ENCODE results near the gene MUC6. TPM values are rescaled to one million over a fixed set of nuclear protein-coding genes. Genes with fewer than 3 reads are reported as not detected.

The MUC6 gene
- total and polyA plus RNA-seq, 2 of the 8 experiments (the other 6 are each of a cell fraction or from before 2014, with no cell fraction given): not detected

GRCh38 chr11:1008803-1009145 is 27.7 kb downstream of the MUC6 start:
- no peaks in the 10 kb centered on the region for H3K9me3 ChIP-seq (ENCODE audit: insufficient read depth in 2 of 2, low read depth in 1 of 2, low read length in 1 of 2)
- no peak overlapping the region for H3K4me3 ChIP-seq (ENCODE audit: extremely low read depth in 1 of 4, insufficient read depth in 2 of 4, low read depth in 3 of 4, low read length in 4 of 4)
- no peaks in the 10 kb centered on the region for H3K79me2 ChIP-seq (ENCODE audit: control insufficient read depth in 1 of 2, insufficient read depth in 2 of 2, low read length in 2 of 2)
- FAIRE-seq (no peak), DNase-seq (ENCODE audit: low read depth in 1 of 2, low spot score in 2 of 2) (no peak)
- H3K36me3 ChIP-seq (ENCODE audit: control insufficient read depth in 2 of 4, insufficient read depth in 4 of 4, low read length in 3 of 4): peaks cover 18 to 38% (median 29%) of the 10 kb centered on the region in 4 experiments
- H3K27ac ChIP-seq (ENCODE audit: low read depth, low read length): no peak overlapping the region
- H2BK5ac ChIP-seq (ENCODE audit: low read depth, low read length): no peak overlapping the region
- WGBS, 2 experiments (ENCODE audit: extremely low coverage in 1 of 2, insufficient coverage in 1 of 2, insufficient read length in 1 of 2, insufficient replicate concordance in 2 of 2, low coverage in 1 of 2, low lambda C conversion rate in 2 of 2, missing lambda C conversion rate in 1 of 2): 91% methylated on average over 11 of the region's 11 CpGs; no CpG with 5 or more reads in 1 of the 2 experiments
- H2BK120ac ChIP-seq (replicated peaks; ENCODE audit: low read depth, low read length): no peak overlapping the region
- H2BK20ac ChIP-seq (ENCODE audit: low read length): no peak overlapping the region
- H2BK15ac ChIP-seq (ENCODE audit: low read length): no peak overlapping the region
- H3K23me2 ChIP-seq (ENCODE audit: low read depth, low read length): no peaks in the 10 kb centered on the region
- H3K27me3 ChIP-seq (replicated peaks in 1 of 4; ENCODE audit: control insufficient read depth in 3 of 4, extremely low read depth in 1 of 4, insufficient read depth in 3 of 4, low read length in 3 of 4): no peaks in the 10 kb centered on the region
- H3K4me1 ChIP-seq (replicated peaks in 1 of 4; ENCODE audit: control insufficient read depth in 3 of 4, insufficient read depth in 4 of 4, low read length in 3 of 4): no peaks in the 10 kb centered on the region
- no peak overlapping the region for H4K5ac ChIP-seq (ENCODE audit: insufficient read length, low read depth, low read length)
- H3K4ac ChIP-seq (replicated peaks; ENCODE audit: insufficient read length, low read depth, low read length): no peak overlapping the region
- H2AFZ ChIP-seq (ENCODE audit: low read length): no peak overlapping the region
- no peak overlapping the region for H3K4me2 ChIP-seq (ENCODE audit: insufficient read depth in 1 of 2, low read depth in 2 of 2, low read length in 2 of 2)
- H3K14ac ChIP-seq (ENCODE audit: insufficient read length): no peak overlapping the region
- H2AK5ac ChIP-seq (ENCODE audit: low read depth, low read length): no peak overlapping the region
- H2BK12ac ChIP-seq (ENCODE audit: low read depth, low read length): no peak overlapping the region
- no peak overlapping the region for H3K23ac ChIP-seq (ENCODE audit: insufficient read length)
- H4K8ac ChIP-seq (ENCODE audit: extremely low read depth, insufficient read depth, low read length): no peak overlapping the region
- no peak overlapping the region for H3K56ac ChIP-seq (replicated peaks; ENCODE audit: insufficient read length, low read depth, low read length)
- peaks cover 2% of the 10 kb centered on the region; the same call in 1 of the 2 replicates for H3K79me1 ChIP-seq (ENCODE audit: low read depth, low read length)
- no peak overlapping the region for H4K91ac ChIP-seq (replicated peaks; ENCODE audit: insufficient read length, low read length)
- H3K18ac ChIP-seq (ENCODE audit: extremely low read depth, low read length): no peak overlapping the region
- H3K9ac ChIP-seq (replicated peaks in 1 of 4; ENCODE audit: extremely low read depth in 1 of 4, low read depth in 3 of 4, low read length in 3 of 4): no peak overlapping the region
- ChIA-PET CTCF (ENCODE audit: partially characterized antibody) (interaction anchor here (0.6 to 1.5 kb wide), 3 partner anchors 26 to 1344 kb away, joined by 3 to 4 read pairs (median 3); no protein-coding TSS in a partner anchor), POLR2A (ENCODE audit: partially characterized antibody) (no interaction called here)
- H4K20me1 ChIP-seq (replicated peaks in 1 of 2; ENCODE audit: control insufficient read depth in 1 of 2, insufficient read depth in 2 of 2, low read length in 2 of 2): peaks cover 3 to 11% of the 10 kb centered on the region in 2 experiments
- TF ChIP-seq RXRA (IDR thresholded peaks at IDR 0.05; ENCODE audit: insufficient read depth, low read depth, low read length): no peak

Data from H1 (cell line).